Activated CD8-positive, alpha-beta memory T cell treated with anti-CD3 and anti-CD28 coated beads for 1 hour (primary cell): ENCODE measurements around the gene CGNL1.

Source experiments
- DNase-seq, 2 donors: peaks; one replicate each; pipeline ENCODE4 v3.0.0-alpha.2; 2020; ENCODE audit warnings: low read depth in 1 of 2; ENCODE audit errors: extremely low read depth in 1 of 2

Gene CGNL1, protein sequence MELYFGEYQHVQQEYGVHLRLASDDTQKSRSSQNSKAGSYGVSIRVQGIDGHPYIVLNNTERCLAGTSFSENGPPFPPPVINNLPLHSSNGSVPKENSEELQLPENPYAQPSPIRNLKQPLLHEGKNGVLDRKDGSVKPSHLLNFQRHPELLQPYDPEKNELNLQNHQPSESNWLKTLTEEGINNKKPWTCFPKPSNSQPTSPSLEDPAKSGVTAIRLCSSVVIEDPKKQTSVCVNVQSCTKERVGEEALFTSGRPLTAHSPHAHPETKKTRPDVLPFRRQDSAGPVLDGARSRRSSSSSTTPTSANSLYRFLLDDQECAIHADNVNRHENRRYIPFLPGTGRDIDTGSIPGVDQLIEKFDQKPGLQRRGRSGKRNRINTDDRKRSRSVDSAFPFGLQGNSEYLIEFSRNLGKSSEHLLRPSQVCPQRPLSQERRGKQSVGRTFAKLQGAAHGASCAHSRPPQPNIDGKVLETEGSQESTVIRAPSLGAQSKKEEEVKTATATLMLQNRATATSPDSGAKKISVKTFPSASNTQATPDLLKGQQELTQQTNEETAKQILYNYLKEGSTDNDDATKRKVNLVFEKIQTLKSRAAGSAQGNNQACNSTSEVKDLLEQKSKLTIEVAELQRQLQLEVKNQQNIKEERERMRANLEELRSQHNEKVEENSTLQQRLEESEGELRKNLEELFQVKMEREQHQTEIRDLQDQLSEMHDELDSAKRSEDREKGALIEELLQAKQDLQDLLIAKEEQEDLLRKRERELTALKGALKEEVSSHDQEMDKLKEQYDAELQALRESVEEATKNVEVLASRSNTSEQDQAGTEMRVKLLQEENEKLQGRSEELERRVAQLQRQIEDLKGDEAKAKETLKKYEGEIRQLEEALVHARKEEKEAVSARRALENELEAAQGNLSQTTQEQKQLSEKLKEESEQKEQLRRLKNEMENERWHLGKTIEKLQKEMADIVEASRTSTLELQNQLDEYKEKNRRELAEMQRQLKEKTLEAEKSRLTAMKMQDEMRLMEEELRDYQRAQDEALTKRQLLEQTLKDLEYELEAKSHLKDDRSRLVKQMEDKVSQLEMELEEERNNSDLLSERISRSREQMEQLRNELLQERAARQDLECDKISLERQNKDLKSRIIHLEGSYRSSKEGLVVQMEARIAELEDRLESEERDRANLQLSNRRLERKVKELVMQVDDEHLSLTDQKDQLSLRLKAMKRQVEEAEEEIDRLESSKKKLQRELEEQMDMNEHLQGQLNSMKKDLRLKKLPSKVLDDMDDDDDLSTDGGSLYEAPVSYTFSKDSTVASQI

GRCh38 chr15:57375827-57376695 is at the start of gene CGNL1:
CGNL1 (plus strand) TSS chr15:57376505; CDS start chr15:57438000, 61,495 bp downstream.
- DNase-seq, result no peak

GRCh38 chr15:57327985-57328471 is 48.3 kb upstream of the CGNL1 start:
- no peak for DNase-seq

DNA sequence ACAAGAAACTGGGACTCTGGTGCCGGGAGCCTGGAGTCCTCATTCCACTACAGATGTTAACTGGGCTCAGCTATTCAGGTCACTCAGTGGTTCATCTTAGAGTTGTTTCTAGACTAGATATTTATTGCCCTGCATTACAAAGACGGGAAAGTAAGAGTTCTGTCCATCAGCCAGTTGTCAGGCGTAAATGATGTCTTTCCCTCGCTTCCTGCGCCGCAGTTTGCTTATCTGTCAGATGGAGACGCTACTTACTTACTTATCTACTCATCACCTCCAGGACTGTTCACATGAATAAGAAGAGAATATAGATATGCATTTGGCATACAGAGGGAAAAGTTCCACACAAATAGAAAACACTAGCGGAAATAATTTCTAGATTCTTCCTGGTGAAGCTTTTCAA is 47.8 kb upstream of the CGNL1 start:
- DNase-seq, result no peak

DNA sequence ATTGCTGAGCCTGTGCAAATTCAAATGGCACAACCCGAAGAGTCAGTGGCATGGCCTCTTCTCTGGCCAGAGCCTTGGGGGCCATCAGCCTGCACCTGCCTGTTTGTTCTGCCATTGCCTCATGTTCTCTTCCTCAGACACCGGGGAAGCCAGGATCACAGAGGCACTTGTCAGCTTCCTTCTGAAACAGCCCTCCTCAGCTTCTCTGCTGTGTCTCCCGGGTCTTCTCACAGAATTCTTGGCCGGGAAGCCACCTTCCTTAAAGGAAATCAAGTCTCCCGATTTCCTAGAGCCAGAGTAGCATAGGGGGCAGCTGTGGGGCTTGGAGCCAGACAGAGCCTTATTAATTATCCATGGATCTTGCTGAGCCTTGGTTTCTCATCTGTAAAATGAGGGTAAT is 47.4 kb upstream of the CGNL1 start:
- no peak for DNase-seq

DNA sequence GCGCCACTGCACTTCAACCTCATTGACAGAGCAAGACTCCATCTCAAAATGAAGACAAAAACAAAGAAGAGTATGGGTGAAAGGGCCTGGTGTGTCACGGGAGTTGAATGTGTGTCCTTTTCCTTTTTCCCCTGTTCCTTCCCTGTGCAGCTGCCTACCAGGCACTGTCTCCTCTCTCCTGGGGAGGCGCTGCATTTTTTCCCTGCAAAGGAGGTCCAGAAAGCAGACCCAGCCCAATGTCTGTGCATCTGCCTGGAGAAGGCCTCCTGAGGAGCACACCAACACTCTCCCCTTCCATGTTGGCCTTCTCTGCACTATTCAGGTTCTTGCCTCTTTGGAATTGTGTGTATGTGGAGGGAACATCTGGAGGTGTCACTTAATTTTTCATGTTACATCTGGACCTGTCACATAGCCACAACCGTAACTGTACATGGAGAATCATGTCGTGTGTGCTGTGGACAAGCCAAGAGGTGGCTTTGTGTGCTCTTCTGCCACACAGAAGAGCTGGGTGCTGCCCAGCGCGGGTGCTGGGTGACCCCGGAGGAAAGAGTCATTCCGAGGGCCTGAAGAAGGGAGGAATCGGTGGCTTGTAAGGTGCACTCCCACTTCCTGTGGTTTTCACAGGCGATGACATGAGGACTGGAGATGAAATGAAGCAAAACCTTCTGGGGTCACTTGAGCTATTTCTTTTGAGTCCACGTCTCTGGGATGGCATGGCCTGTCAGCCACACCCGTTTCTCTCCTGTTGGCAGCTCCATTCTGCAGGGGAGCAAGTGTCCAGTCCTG is 46.5 kb upstream of the CGNL1 start:
- DNase-seq, result no peak

DNA sequence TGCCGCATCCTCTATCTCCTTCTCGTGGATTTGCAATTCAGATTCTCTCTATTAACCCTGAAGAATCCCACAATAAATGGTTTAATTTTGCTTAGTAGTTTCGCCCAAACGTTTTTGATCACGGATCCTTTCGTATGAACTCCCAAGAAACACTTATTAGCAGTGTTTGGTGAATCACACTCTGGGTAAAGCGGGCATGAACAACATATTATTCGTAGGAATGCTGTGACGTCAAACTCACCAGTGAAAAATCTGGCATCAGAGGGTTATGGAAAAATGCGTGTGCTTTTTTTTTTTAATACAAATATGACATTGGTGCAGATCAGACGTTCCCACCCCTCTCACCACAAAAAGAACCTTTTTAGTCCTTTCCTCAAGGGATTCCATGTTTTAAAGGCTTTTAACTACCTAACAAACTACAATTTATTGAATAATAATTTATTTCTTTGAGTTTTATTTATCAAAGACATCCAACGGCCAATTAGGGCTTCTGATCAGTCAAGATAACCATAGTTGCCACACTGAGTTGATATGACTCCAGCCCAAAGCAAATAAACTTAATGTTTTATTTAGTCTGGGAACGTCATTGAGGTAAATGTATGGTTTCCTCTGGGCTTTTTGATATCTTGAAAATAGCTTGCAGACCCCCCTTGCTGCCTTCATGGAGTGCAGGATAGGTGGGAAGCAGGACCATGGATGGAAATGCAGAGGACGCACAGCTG is 45.5 kb upstream of the CGNL1 start:
- no peak for DNase-seq

- DNase-seq, result no peak
Measured at GRCh38 chr15:57332326-57332725, 44.0 kb upstream of the CGNL1 start.

GRCh38 chr15:57333487-57333886 is 42.8 kb upstream of the CGNL1 start:
- no peak for DNase-seq

DNA sequence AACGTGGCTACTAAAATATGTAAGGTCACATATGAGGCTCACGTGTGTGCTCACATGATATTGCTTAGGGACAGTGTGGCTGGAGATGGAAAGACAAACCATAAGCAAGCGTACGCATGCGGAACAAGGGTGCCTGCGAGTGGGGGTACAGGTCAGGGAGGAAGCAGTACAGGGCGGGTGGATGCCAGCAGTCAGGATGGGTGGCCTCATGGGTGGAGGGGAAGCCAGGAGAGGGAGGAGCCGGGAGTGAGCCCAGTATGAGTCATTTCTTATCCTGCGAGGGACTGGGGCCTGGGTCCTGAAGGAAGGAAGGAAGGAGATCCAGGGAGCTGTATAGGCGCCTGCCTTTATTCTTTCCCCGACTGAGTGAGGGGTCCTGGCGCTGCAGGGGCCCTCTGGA is 42.0 kb upstream of the CGNL1 start:
- no peak for DNase-seq

DNA sequence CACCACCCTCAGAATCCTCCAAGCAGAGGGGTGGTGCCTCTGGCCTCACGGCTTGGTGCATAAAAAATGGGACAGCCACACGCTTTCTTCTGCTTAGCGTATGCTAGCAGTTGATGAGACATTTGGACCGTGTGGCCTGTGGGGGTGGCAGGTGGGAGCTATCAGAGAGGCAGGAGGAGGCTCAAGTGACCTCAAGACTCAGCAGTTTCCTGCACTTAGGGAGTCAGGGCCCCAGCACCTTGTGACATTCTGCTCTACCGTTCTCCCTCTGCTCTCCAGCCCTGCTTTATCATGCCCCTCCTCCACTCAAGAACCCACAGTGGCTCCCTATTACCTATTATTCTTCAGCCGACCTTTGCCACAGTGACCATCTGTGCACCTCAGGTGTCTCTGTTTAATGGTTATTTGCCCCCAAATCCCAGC is 41.0 kb upstream of the CGNL1 start:
- no peak for DNase-seq

DNA sequence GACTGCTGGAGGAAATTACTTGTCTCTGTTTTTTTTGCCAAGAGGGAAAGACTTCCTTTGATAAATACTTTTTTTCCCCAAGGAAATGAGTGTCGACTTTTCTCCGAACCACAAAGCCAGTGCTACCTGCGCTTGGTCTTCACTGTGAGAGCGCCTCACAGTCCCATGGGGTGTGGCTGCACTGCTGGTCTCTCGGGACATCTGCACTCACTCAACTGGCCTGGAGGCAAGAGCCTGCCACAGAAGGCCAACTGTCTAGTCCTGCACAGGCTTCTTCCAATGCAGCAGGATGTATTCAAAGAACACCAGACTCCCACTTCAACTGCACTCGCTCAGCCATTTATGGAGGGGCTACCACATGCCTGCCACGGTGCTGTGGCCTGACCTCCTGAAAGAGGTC is 40.6 kb upstream of the CGNL1 start:
- DNase-seq, result no peak

DNA sequence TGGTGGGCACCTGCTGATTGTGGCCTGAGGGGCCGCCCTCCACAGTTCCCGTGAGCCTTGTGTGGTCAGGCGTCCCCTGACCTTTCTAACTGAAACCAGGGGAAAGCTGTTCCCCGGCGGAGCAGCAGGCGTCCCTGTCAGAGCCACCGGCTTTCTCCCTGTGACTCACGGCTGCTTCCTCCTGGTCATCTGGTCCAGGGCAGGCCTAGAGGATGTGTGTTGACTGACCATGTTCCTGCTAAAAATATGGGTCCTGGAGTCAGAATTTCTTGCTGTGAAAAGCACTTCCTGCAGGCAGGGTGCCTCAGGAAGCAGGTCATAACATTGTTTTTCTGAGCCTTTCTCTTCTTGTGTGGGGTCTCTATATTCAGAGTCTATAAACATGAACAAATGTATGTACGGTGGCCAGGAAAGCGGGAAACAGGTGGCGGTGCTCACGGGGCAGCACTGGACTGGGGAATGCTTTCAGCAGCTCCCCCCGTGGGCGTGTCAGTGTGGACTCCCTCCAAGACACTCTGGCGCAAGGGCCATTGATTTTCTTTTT is 38.4 kb upstream of the CGNL1 start:
- no peak for DNase-seq

- DNase-seq, result no peak
Measured at GRCh38 chr15:57339321-57339720, 37.0 kb upstream of the CGNL1 start.

- DNase-seq, result no peak
Measured at GRCh38 chr15:57340682-57341259, 35.5 kb upstream of the CGNL1 start.

GRCh38 chr15:57343048-57343447 is 33.3 kb upstream of the CGNL1 start:
- no peak for DNase-seq

GRCh38 chr15:57343498-57343897 is 32.8 kb upstream of the CGNL1 start:
- DNase-seq, result no peak

GRCh38 chr15:57344282-57344681 is 32.0 kb upstream of the CGNL1 start:
- DNase-seq, result no peak

DNA sequence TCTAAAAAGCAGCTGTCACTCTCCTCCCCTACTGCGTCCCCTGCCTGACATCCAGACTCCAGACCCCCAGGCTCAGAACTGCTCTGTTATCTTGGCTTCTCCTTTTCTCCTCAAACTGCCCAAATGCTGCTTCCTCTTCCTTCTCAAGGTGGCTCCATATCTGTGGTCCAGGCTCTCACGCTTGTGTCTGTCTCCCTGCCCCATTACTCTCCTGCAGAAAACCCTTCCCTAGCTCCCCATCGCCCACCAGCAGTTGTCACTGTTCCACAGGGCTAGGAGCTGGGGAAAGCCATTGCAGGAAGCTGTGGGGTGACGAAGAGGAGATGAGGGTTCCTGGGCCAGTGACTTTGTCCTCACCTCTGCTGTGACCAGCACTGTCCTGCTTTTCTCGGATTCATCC is 30.7 kb upstream of the CGNL1 start:
- DNase-seq, result no peak
